ENCODE results near the gene TCEAL5. TPM values are rescaled to one million over a fixed set of nuclear protein-coding genes. Genes with fewer than 3 reads are reported as not detected.

Gene TCEAL5
- total and polyA plus RNA-seq, 2 of the 8 experiments (the other 6 are each of a cell fraction or from before 2014, with no cell fraction given) = 0.17 to 6.6 TPM

DNA sequence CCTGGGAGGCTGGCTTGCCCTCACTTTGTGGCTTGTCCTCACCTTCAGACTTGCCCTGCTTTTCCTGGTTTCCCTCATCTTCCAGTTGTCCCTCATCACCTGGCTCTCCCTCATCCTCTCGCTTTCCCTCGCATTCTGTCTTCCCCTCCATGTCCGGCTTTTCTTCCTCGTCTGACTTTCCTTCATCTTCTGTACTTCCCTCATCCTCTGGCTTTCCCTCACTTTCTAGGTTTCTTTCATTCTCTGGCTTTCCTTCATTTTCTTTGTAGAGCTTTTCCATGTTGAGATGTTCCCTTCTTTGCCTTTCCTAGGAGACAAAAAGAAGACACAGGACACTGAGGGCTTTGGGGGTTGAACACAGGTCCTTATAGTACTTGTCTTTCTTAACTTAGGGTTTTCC, 2.3 kb downstream of the TCEAL5 start:
- Histone ChIP-seq H3K4ac (replicated peaks; ENCODE audit: insufficient read length, low read depth, low read length) (no peak overlapping the region), H3K27me3 (replicated peaks in 1 of 4; ENCODE audit: control insufficient read depth in 3 of 4, extremely low read depth in 1 of 4, insufficient read depth in 3 of 4, low read length in 3 of 4) (no peaks in the 10 kb centered on the region; a peak in 1 of 7 replicates), H4K20me1 (replicated peaks in 1 of 2; ENCODE audit: control insufficient read depth in 1 of 2, insufficient read depth in 2 of 2, low read length in 2 of 2) (no peaks in the 10 kb centered on the region), H3K9ac (replicated peaks in 1 of 4; ENCODE audit: extremely low read depth in 1 of 4, low read depth in 3 of 4, low read length in 3 of 4) (no peak overlapping the region), H4K8ac (ENCODE audit: extremely low read depth, insufficient read depth, low read length) (no peak overlapping the region), H3K4me2 (ENCODE audit: insufficient read depth in 1 of 2, low read depth in 2 of 2, low read length in 2 of 2) (no peak overlapping the region), H3K18ac (ENCODE audit: extremely low read depth, low read length) (no peak overlapping the region), H2AK5ac (ENCODE audit: low read depth, low read length) (no peak overlapping the region), H3K14ac (ENCODE audit: insufficient read length) (no peak overlapping the region), H3K4me3 (ENCODE audit: extremely low read depth in 1 of 4, insufficient read depth in 2 of 4, low read depth in 3 of 4, low read length in 4 of 4) (no peak overlapping the region), H2AFZ (ENCODE audit: low read length) (no peak overlapping the region), H3K9me3 (ENCODE audit: insufficient read depth in 2 of 2, low read depth in 1 of 2, low read length in 1 of 2) (no peaks in the 10 kb centered on the region), H3K23me2 (ENCODE audit: low read depth, low read length) (peaks cover 3% of the 10 kb centered on the region; the same call in 1 of the 2 replicates), H2BK12ac (ENCODE audit: low read depth, low read length) (no peak overlapping the region), H2BK15ac (ENCODE audit: low read length) (no peak overlapping the region), H3K56ac (replicated peaks; ENCODE audit: insufficient read length, low read depth, low read length) (no peak overlapping the region), H2BK20ac (ENCODE audit: low read length) (no peak overlapping the region), H3K23ac (ENCODE audit: insufficient read length) (no peak overlapping the region), H4K5ac (ENCODE audit: insufficient read length, low read depth, low read length) (no peak overlapping the region), H3K79me1 (ENCODE audit: low read depth, low read length) (no peaks in the 10 kb centered on the region), H2BK5ac (ENCODE audit: low read depth, low read length) (no peak overlapping the region), H3K79me2 (ENCODE audit: control insufficient read depth in 1 of 2, insufficient read depth in 2 of 2, low read length in 2 of 2) (no peaks in the 10 kb centered on the region), H4K91ac (replicated peaks; ENCODE audit: insufficient read length, low read length) (no peak overlapping the region), H3K27ac (ENCODE audit: low read depth, low read length) (no peak overlapping the region), H3K36me3 (ENCODE audit: control insufficient read depth in 2 of 4, insufficient read depth in 4 of 4, low read length in 3 of 4) (no peaks in the 10 kb centered on the region), H3K4me1 (replicated peaks in 1 of 4; ENCODE audit: control insufficient read depth in 3 of 4, insufficient read depth in 4 of 4, low read length in 3 of 4) (no peaks in the 10 kb centered on the region), H2BK120ac (replicated peaks; ENCODE audit: low read depth, low read length) (no peak overlapping the region)
- ChIA-PET CTCF (ENCODE audit: partially characterized antibody) (no interaction called here), POLR2A (ENCODE audit: partially characterized antibody) (no interaction called here)
- FAIRE-seq (no peak), DNase-seq (ENCODE audit: low read depth in 1 of 2, low spot score in 2 of 2) (no peak)
- 90% methylated on average over 4 of the region's 4 CpGs; no CpG with 5 or more reads in 1 of the 2 experiments for WGBS, 2 experiments (ENCODE audit: extremely low coverage in 1 of 2, insufficient coverage in 1 of 2, insufficient read length in 1 of 2, insufficient replicate concordance in 2 of 2, low coverage in 1 of 2, low lambda C conversion rate in 2 of 2, missing lambda C conversion rate in 1 of 2)
- no peak for TF ChIP-seq POU5F1 (IDR thresholded peaks at IDR 0.05; ENCODE audit: low read depth, low read length)
- TF ChIP-seq KDM1A (IDR thresholded peaks at IDR 0.05; ENCODE audit: borderline replicate concordance, low read length) = no peak
- TF ChIP-seq TAF1 (IDR thresholded peaks at IDR 0.05; ENCODE audit: low read depth, low read length) = no peak
- no peak for TF ChIP-seq EZH2 (IDR thresholded peaks at IDR 0.05; ENCODE audit: low read depth, low read length, severe bottlenecking)
- TF ChIP-seq CREB1 (IDR thresholded peaks at IDR 0.05) = no peak
